HG03432 (cell line): ENCODE results near the gene RGL1.

Experiments
- ATAC-seq: cut with Tn5 transposase; IDR thresholded peaks from one replicate; pipeline ENCODE4 v1.9.1; 2021; ENCODE audit warnings: mild to moderate bottlenecking, moderate library complexity; ENCODE audit not compliant: unreplicated experiment

Gene RGL1

GRCh38 chr1:183885142-183885735 is 80.3 kb downstream of the RGL1 start:
- ATAC-seq: no peak

GRCh38 chr1:183886083-183886828 is 81.3 kb downstream of the RGL1 start:
- no peak for ATAC-seq

GRCh38 chr1:183886853-183887252 is 81.9 kb downstream of the RGL1 start:
- no peak for ATAC-seq

- no peak for ATAC-seq
Observed at GRCh38 chr1:183887826-183888819, 83.2 kb downstream of the RGL1 start.

- no peak for ATAC-seq
Observed at GRCh38 chr1:183889095-183889494, 84.2 kb downstream of the RGL1 start.

GRCh38 chr1:183891158-183891856 is 86.4 kb downstream of the RGL1 start:
- peak; percentile 80 for ATAC-seq

GRCh38 chr1:183892351-183892793 is 87.5 kb downstream of the RGL1 start:
- ATAC-seq: no peak

DNA sequence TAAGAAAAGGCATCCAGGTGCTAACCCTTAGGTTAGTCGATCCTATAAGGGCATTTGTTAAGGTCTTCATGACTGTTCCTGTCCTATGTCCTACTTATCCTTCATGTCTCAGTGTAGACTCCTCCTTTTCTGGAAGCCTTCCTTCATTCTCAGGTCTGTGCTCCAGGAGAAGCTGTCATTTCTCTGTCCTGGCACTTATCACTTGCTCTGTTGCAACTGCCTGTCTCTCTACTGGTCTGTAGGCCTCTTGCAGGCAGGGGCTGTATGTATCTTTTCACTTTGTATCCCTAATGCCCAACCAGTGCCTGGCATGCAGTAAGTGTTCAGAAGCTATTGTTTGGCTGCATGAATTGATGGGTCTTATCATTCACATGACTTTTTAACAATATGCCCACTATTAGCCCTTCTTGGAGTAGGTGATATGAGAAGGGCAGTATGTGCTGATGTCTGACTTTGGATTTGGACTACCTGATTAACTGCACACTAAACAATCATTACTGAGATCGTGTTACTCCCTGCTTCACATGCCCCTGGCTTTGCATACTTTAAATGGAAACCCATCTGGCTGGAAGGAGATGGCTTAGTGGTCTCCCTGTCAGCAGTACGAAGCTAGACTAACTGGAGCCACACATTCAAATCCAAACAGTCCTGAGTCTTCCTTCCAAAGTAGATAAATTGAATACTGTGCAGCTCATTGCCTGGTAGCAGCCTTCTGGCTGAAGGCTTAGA is 88.8 kb downstream of the RGL1 start:
- ATAC-seq: no peak

DNA sequence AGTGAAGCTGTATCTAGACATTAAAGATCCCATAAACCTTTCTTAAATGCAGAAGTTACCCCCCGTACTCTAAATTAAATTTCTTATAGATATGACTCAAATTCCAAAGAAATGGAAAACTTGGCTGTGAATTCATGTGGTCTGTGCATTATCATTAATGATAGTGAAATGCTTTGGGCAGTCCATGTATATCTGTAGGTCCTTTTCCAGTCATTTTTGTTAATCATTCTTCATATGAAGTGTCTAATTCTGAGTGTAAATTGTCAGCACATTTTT is 89.3 kb downstream of the RGL1 start:
- no peak for ATAC-seq

DNA sequence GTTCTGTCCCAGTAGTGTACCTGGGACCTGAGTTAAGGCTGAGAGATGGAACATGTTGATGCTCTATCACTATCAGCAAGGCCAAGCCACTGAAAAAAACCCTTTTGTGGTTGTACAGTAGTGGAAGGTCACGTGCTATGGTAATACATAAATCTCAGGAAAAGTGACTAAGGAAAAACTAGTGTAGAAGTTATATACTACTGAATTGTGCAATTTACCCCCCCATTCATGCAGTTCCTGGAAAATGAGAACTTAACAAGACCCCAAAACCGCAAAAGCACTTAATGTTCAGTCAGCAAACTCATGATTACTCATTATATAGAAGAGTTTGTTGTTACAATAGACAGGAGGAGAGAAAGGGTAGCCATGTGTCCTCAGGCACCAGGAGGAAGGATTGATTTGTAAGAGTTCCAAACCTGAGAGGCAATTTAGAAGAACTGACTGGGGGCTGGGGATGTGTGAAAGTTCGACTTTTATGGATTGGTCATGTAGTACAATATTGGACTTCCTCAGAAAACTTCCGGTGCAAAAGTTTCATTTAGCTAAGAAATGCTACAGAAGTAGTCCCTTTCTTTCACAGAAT is 91.6 kb downstream of the RGL1 start:
- ATAC-seq: no peak

DNA sequence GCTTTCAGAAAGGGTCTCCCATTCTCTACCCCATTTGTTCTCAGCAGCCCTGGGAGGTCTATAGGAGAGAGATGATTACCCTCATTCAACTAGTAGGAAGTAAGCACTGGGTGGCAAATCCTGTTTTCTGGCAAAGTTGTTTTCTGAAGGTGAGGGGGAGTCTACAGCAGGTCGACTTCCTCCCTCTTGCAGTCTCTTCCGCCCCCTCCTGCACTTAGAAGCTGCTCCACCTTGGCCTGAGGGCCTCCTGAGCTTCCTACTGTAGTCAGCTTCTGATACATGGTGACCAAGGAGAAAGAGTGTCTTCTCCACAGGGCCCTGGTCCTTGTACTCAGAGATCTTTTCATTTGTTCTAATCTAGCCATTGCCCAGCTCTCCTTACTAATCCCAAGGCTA is 93.1 kb downstream of the RGL1 start:
- ATAC-seq: peak; percentile 37

- no peak for ATAC-seq
Observed at GRCh38 chr1:183898610-183899009, 93.7 kb downstream of the RGL1 start.

DNA sequence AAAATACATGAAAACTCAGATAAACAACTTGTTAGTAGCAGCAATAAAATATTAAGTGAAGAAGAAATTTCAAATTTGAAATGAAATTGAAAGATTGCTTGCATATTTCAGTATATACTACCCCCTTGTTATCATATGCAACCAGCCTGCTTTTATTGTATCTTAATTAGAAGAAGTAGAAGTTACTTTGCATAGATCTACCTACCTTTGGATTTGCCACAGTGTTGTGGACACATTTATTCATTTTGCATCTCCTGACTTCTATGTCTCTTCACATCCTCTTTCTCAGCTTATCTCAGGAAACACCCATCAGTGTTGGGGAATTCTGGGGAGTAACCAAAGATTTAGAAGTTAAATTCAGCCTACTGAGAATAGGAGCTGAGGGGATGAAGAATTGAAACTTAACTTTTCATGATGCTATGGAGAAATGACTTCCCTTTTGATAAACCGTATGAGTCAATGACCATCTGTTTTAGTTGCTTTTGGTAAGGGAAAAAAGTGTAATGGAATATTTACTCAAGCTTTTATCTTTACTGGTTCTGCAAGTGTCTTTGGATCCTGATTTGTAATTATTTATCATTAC is 96.9 kb downstream of the RGL1 start:
- no peak for ATAC-seq

DNA sequence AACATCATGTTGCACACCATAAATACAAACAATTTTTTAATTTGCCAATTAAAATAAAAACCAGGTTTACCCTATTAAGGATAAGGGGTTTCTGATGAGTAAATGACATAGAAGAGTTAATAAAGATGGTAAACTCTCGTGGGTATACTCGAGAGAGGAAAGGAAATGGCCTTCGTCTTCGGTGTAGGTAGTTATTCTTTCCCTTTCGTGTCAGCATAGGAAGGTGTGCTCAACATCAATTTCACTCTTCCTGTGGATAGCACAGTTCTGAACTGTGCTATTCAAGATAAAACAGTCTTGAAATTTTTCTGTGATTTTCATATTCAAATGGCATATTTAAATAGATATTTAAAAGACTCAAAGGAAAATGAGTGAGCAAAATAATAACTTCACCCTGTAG is 98.2 kb downstream of the RGL1 start:
- ATAC-seq: no peak

DNA sequence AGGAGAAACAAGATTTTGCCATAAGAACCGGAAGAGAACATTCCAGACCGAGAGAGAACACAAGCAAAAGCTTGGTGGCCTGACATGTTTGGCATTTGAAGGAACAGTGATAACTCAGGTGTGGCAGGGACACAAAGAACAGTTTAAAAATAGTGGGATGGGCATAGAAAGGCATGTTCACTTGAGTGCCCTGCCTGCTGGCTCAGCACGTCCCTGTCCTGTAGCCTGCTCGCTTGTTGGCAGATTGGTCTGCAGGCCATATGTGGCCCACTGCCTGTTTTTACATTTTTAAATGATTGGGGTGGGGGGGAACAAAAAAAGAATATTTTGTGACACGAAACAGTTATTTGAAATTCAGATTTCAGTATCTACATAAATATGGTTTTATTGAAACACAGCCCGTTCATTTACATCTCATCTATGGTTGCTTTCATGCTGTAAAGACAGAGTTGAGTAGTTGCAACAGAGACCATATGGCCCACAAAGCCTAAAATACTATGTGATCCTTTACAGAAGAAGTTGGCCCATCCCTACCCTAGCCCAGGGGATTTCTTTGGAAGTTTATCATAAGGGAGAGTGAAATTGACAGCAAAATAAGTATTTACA is 100.7 kb downstream of the RGL1 start:
- no peak for ATAC-seq

DNA sequence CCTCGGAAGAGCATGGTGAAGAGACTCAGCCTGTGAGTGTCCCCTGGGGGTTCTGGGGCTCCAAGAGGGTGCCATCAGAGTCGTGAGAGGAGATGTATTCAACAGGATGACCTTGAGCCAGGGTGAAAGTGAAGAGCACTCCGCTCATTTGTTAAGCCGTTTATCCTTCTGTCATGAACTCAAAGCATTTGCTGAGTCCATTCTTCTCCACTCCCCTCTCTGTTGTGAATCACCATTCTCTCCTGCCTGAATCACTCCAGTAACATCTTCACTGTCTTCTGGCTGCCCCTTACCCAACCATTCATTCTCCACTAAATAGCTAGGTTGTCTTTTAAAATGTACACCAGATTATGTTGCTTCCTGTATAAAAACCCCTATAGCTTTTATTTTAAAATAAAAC is 102.2 kb downstream of the RGL1 start:
- ATAC-seq: no peak

DNA sequence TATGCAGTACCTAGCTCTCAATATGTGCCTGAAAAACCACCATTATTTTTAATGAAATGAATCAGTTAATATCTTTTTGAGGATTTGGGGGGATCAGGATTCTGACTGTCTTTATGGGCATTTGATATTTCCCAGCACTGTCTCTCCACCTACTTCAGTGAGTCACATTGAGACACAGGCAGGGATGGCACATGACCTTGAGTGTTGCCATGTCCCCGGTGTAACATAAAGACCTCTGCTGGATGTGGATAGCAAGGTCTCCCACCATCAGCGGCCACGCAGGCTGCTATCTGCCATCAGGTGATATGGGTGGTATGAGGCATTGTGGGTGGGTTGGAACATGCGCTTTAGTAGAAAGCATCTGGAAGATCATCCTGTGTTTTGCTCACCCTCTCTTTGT is 103.2 kb downstream of the RGL1 start:
- ATAC-seq: no peak

- no peak for ATAC-seq
Observed at GRCh38 chr1:183909672-183910071, 104.8 kb downstream of the RGL1 start.

- peak; percentile 34 for ATAC-seq
Observed at GRCh38 chr1:183910845-183911244, 105.9 kb downstream of the RGL1 start.
